DND-41 (cell line): ENCODE measurements around the gene ATP2B1.

ENCODE experiments used
- ATAC-seq: fragments of 200-7000 bp; cut with Tn5 transposase; 3 replicates; pipeline ENCODE4 v1.9.1; 2021; ENCODE audit warnings: low read depth; ENCODE audit not compliant: insufficient read depth
- DNase-seq: peaks from one replicate; pipeline ENCODE4 v3.0.0-alpha.2; 2020
- H2AFZ ChIP-seq: 2 replicates; pipeline ENCODE4 v1.6.0; 2012; ENCODE audit warnings: low read depth, low read length
- H3K27ac ChIP-seq: 2 replicates; pipeline ENCODE4 v1.5.1; 2012; ENCODE audit warnings: low read length, inconsistent platforms
- H3K27me3 ChIP-seq: fragments of 200-600 bp; sonication (generic); 2 replicates; pipeline ENCODE4 v1.6.0; 2012; ENCODE audit warnings: low read length, mild to moderate bottlenecking, inconsistent platforms; ENCODE audit not compliant: insufficient read depth, poor library complexity
- H3K36me3 ChIP-seq: 2 replicates; pipeline ENCODE4 v1.5.1; 2012; ENCODE audit warnings: low read length, inconsistent platforms; ENCODE audit not compliant: insufficient read depth
- H3K4me1 ChIP-seq: 2 replicates; pipeline ENCODE4 v1.5.1; 2012; ENCODE audit warnings: mild to moderate bottlenecking, low read length; ENCODE audit not compliant: insufficient read depth
- H3K4me2 ChIP-seq: 2 replicates; pipeline ENCODE4 v1.6.0; 2012; ENCODE audit warnings: mild to moderate bottlenecking, moderate library complexity, low read length, inconsistent platforms; ENCODE audit not compliant: insufficient read depth
- H3K4me3 ChIP-seq, 2 experiments: fragments of 200-600 bp in 1 of 2; shearing (Covaris generic) in 1 of 2; 2 replicates each; pipeline ENCODE4 v1.5.1; 2012 to 2016; ENCODE audit warnings: inconsistent platforms in 2 of 2, low read length in 2 of 2, mild to moderate bottlenecking in 2 of 2, low read depth in 1 of 2, moderate library complexity in 1 of 2
- H3K79me2 ChIP-seq: 2 replicates; pipeline ENCODE4 v1.6.0; 2012; ENCODE audit warnings: low read length, inconsistent platforms; ENCODE audit not compliant: insufficient read depth
- H3K9ac ChIP-seq: 2 replicates; pipeline ENCODE4 v1.6.0; 2012; ENCODE audit warnings: low read depth, mild to moderate bottlenecking, inconsistent platforms, low read length, moderate library complexity
- H3K9me3 ChIP-seq: 2 replicates; pipeline ENCODE4 v1.5.1; 2012; ENCODE audit warnings: low read length, moderate library complexity, mild to moderate bottlenecking, inconsistent platforms; ENCODE audit not compliant: insufficient read depth, severe bottlenecking
- H4K20me1 ChIP-seq: 2 replicates; pipeline ENCODE4 v1.6.0; 2012; ENCODE audit warnings: low read length; ENCODE audit not compliant: insufficient read depth
- EZH2 ChIP-seq: IDR thresholded peaks from 3 replicates; pipeline ENCODE4 v1.6.1; 2012; ENCODE audit warnings: borderline replicate concordance, low read depth, mild to moderate bottlenecking, moderate library complexity, low read length, inconsistent platforms; ENCODE audit not compliant: severe bottlenecking
- TF ChIP-seq, protein P1 (sequence below): IDR thresholded peaks from 2 replicates; pipeline ENCODE4 v1.5.1; 2012; ENCODE audit warnings: borderline replicate concordance, low read length, moderate library complexity, mild to moderate bottlenecking; ENCODE audit not compliant: poor library complexity, severe bottlenecking; ENCODE audit errors: extremely low read depth

The ATP2B1 gene

DNA sequence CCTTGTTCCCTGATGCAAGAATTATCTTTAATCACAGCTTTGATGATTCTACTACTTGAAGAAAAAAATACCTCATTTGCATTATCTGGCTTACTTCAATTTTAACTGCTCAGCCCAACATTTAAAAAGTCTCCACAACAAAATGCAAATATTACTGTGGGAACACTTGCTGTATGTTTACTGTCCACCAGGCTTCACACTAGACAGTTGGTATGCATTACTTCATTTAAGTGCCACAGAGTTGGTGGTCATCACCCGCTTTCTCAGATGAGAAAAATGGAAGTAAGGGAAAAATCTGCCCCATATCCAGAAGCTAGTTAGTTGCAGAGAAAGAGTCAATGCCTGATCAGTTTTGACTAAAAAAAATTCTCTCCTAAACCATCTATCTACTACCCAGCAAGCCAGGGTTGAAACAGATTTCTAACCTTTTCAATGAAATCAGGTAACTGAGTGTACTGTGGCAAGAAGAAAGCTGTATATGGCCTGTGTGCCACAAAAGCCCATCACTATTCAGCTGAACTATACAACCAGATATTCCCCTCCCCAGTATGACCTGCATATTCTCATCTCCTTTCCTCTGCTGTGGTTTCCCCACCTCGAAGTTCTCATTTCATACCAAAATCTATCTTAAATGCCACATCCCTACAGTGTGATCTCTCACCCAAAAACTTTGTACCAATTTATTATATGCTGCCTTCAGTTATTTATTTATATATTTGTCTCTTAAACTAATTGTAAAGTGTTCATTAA lies 90.3 kb downstream of the ATP2B1 start:
- Histone ChIP-seq H3K27me3 (no peaks in the 10 kb centered on the region), H3K9me3 (no peaks in the 10 kb centered on the region), H3K27ac (no peak overlapping the region), H3K36me3 (peaks cover 3% of the 10 kb centered on the region), H3K4me2 (no peak overlapping the region), H3K79me2 (no peaks in the 10 kb centered on the region), H3K4me3 (no peak overlapping the region), H3K9ac (no peak overlapping the region), H4K20me1 (no peaks in the 10 kb centered on the region), H2AFZ (no peak overlapping the region), H3K4me1 (no peaks in the 10 kb centered on the region)
- DNase-seq (no peak), ATAC-seq (peak; percentile 50; the same call in 1 of the 3 replicates)
- no peak for TF ChIP-seq EZH2
- TF ChIP-seq, protein P1, sequence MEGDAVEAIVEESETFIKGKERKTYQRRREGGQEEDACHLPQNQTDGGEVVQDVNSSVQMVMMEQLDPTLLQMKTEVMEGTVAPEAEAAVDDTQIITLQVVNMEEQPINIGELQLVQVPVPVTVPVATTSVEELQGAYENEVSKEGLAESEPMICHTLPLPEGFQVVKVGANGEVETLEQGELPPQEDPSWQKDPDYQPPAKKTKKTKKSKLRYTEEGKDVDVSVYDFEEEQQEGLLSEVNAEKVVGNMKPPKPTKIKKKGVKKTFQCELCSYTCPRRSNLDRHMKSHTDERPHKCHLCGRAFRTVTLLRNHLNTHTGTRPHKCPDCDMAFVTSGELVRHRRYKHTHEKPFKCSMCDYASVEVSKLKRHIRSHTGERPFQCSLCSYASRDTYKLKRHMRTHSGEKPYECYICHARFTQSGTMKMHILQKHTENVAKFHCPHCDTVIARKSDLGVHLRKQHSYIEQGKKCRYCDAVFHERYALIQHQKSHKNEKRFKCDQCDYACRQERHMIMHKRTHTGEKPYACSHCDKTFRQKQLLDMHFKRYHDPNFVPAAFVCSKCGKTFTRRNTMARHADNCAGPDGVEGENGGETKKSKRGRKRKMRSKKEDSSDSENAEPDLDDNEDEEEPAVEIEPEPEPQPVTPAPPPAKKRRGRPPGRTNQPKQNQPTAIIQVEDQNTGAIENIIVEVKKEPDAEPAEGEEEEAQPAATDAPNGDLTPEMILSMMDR, result no peak

DNA sequence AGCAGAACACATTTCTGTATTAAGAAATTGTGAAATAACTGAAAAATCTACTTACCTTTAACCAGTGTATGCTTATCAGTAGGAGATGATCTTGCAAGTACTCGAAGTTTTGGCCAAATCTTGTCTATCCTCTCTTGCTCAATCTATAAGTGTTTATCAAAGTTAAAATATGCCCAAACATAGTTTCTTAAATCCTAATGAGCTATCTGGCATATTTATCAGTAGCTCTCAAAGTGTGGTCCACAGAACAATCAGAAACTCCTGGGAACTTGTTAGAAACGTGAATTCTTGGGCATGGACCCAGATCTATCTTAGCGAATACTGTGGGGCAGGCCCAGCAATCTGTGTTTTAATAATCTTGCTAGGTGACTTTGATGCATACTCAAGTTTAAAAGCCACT lies 98.3 kb downstream of the ATP2B1 start:
- Histone ChIP-seq H3K36me3 (peaks cover 13% of the 10 kb centered on the region; the same call in 1 of the 2 replicates), H3K9me3 (no peaks in the 10 kb centered on the region), H3K4me1 (no peaks in the 10 kb centered on the region), H2AFZ (no peak overlapping the region), H3K4me2 (no peak overlapping the region), H3K9ac (no peak overlapping the region), H3K79me2 (no peaks in the 10 kb centered on the region), H3K4me3 (no peak overlapping the region), H3K27ac (no peak overlapping the region), H3K27me3 (no peaks in the 10 kb centered on the region), H4K20me1 (no peaks in the 10 kb centered on the region)
- no peak for ATAC-seq
- TF ChIP-seq, protein P1, result no peak
- TF ChIP-seq EZH2, result no peak
- DNase-seq, result no peak

DNA sequence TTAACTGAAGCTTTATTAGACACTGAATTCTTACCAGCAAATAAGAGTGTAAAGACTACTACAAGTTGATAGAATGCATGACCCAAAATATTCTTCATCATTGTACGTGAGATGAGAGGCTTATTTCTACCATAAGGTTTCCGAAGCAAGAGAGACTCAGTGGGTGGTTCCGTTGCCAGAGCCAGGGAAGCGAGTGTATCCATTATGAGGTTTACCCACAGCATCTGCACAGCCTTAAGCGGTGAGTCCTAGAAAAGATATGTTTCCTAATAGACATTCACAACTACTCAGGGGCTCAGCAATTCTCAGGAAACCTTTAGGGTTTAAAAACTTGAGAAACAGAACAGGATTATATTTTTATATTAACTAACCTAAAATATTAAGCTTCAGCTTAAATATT lies 105.0 kb downstream of the ATP2B1 start:
- no peak overlapping the region for H3K9ac ChIP-seq
- H3K27me3 ChIP-seq, result no peaks in the 10 kb centered on the region
- no peaks in the 10 kb centered on the region for H3K79me2 ChIP-seq
- H4K20me1 ChIP-seq, result no peaks in the 10 kb centered on the region
- no peaks in the 10 kb centered on the region for H3K4me1 ChIP-seq
- H3K4me3 ChIP-seq, result no peak overlapping the region
- H3K27ac ChIP-seq, result no peak overlapping the region
- no peak overlapping the region for H3K4me2 ChIP-seq
- peaks cover 29% of the 10 kb centered on the region for H3K36me3 ChIP-seq
- DNase-seq (no peak), ATAC-seq (no peak)
- TF ChIP-seq, protein P1, result no peak
- TF ChIP-seq EZH2, result no peak
- H2AFZ ChIP-seq, result no peak overlapping the region
- H3K9me3 ChIP-seq, result no peaks in the 10 kb centered on the region

DNA sequence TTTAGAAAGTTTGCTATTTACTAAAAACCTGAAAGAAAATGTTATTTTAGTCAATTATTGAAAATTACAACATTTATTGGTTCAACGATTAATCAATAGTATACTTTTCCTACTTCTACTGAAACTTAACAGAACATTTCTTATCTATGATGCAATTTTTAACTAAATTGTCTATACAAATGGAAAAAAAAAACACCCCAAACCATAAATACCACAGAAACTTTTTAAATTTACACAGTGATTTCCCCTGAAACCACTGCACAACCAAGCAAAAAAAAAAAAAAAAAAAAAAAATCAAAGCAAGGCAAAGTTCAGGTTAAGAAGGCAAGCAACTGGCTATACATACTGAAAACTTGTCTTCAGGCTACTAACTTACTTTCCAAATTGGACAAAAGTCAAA lies 110.9 kb downstream of the ATP2B1 start:
- H3K4me2 ChIP-seq, result no peak overlapping the region
- no peaks in the 10 kb centered on the region for H4K20me1 ChIP-seq
- H3K4me3 ChIP-seq, result no peak overlapping the region
- H3K27me3 ChIP-seq, result no peaks in the 10 kb centered on the region
- no peak overlapping the region for H3K27ac ChIP-seq
- no peak overlapping the region for H3K9ac ChIP-seq
- TF ChIP-seq, protein P1, result no peak
- no peak for TF ChIP-seq EZH2
- no peaks in the 10 kb centered on the region for H3K9me3 ChIP-seq
- no peaks in the 10 kb centered on the region for H3K4me1 ChIP-seq
- H2AFZ ChIP-seq, result no peak overlapping the region
- DNase-seq, result no peak
- ATAC-seq, result no peak
- H3K36me3 ChIP-seq, result peaks cover 21% of the 10 kb centered on the region; the same call in 1 of the 2 replicates
- no peaks in the 10 kb centered on the region for H3K79me2 ChIP-seq
